A549 (cell line): ENCODE results near the gene GSG1L. TPM values are rescaled to one million over a fixed set of nuclear protein-coding genes. Genes with fewer than 3 reads are reported as not detected.

Experiments used
- ATAC-seq, 2 experiments: fragments of 200-7000 bp in 1 of 2; fragments of >200 bp in 1 of 2; cut with Nextera tagmentation in 1 of 2; cut with Tn5 transposase in 1 of 2; 3 replicates each; pipeline versions ENCODE4 v1.8.0 to v1.9.1; 2018 to 2020; ENCODE audit warnings: mild to moderate bottlenecking in 1 of 2, moderate library complexity in 1 of 2
- CTCF ChIA-PET: fragments of 300-600 bp; sonication (Branson Sonifier 250); formaldehyde crosslinking; extraction: SDS; loops from one replicate; lab custom pipeline; 2021; ENCODE audit warnings: antibody characterized with exemption, inconsistent platforms; lab: Yijun Ruan, JAX
- POLR2A ChIA-PET: fragments of 350-600 bp; formaldehyde crosslinking; extraction: SDS; loops from one replicate; lab custom pipeline; 2021; ENCODE audit warnings: antibody characterized with exemption, inconsistent platforms; lab: Yijun Ruan, JAX
- DNase-seq, 2 experiments: peaks; one replicate each; pipeline versions ENCODE4 v3.0.0 to v3.0.0-alpha.2; 2011 to 2016; ENCODE audit warnings: low read depth in 1 of 2, low spot score in 1 of 2
- FAIRE-seq: peaks from 2 replicates; lab custom pipeline; 2011; peaks lifted over from hg19 to GRCh38; lab: Jason Lieb, UNC
- H3K27ac ChIP-seq, 2 experiments: fragments of >200 bp; sonication (Bioruptor Twin); formaldehyde crosslinking; 3 replicates each; pipeline ENCODE4 v1.5.1; 2016 to 2017
- H3K4me1 ChIP-seq: fragments of >200 bp; sonication (Bioruptor Twin); formaldehyde crosslinking; 3 replicates; pipeline ENCODE4 v1.6.1; 2016
- H3K4me2 ChIP-seq: fragments of >200 bp; sonication (Bioruptor Twin); formaldehyde crosslinking; 3 replicates; pipeline ENCODE4 v1.6.1; 2016
- H3K4me3 ChIP-seq: fragments of >200 bp; sonication (Bioruptor Twin); formaldehyde crosslinking; 3 replicates; pipeline ENCODE4 v1.5.1; 2016
- H3K9me3 ChIP-seq: fragments of >200 bp; sonication (Bioruptor Twin); formaldehyde crosslinking; 3 replicates; pipeline ENCODE4 v1.6.1; 2016
- BCL3 ChIP-seq: fragments of >200 bp; sonication (Bioruptor Twin); formaldehyde crosslinking; IDR thresholded peaks from 3 replicates; pipeline ENCODE4 v1.6.1; 2016
- BHLHE40 ChIP-seq: IDR thresholded peaks from 2 replicates; pipeline ENCODE4 v1.6.1; 2012; ENCODE audit warnings: low read depth, low read length, inconsistent platforms
- EHF ChIP-seq: fragments of 250-450 bp; sonication (Bioruptor Pico); IDR thresholded peaks from 2 replicates; pipeline ENCODE4 v1.5.0; 2020; ENCODE audit warnings: mild to moderate bottlenecking
- ESRRA ChIP-seq: fragments of 150-350 bp; IDR thresholded peaks from 2 replicates; pipeline ENCODE4 v1.6.1; 2014; ENCODE audit warnings: mild to moderate bottlenecking, low read length, borderline replicate concordance
- FOSB ChIP-seq: fragments of 250-450 bp; sonication (Bioruptor Pico); IDR thresholded peaks from 2 replicates; pipeline ENCODE4 v1.5.0; 2020; ENCODE audit warnings: mild to moderate bottlenecking, moderate library complexity
- FOXS1 ChIP-seq: fragments of 250-450 bp; sonication (Bioruptor Pico); IDR thresholded peaks from 2 replicates; pipeline ENCODE4 v1.5.0; 2020; ENCODE audit warnings: mild to moderate bottlenecking, moderate library complexity
- HDAC2 ChIP-seq: fragments of 200-600 bp; sonication (generic); IDR thresholded peaks from 2 replicates; pipeline ENCODE4 v1.6.1; 2016
- HOXA7 ChIP-seq: fragments of 250-450 bp; sonication (Bioruptor Pico); IDR thresholded peaks from 2 replicates; pipeline ENCODE4 v1.5.0; 2020; ENCODE audit warnings: mild to moderate bottlenecking, moderate library complexity
- HOXB5 ChIP-seq: fragments of 250-450 bp; sonication (Bioruptor Pico); IDR thresholded peaks from 2 replicates; pipeline ENCODE4 v1.5.0; 2020; ENCODE audit warnings: mild to moderate bottlenecking, moderate library complexity
- JUN ChIP-seq, 2 experiments: fragments of >200 bp; sonication (Bioruptor Twin); formaldehyde crosslinking; IDR thresholded peaks; 2 replicates in 1 of 2; 3 replicates in 1 of 2; pipeline ENCODE4 v1.6.1; 2016 to 2017
- KDM1A ChIP-seq: fragments of 200-600 bp; sonication (generic); IDR thresholded peaks from 2 replicates; pipeline ENCODE4 v1.6.1; 2016; ENCODE audit warnings: low read depth, mild to moderate bottlenecking
- KDM5A ChIP-seq: fragments of 200-600 bp; sonication (generic); IDR thresholded peaks from 2 replicates; pipeline ENCODE4 v1.6.1; 2016; ENCODE audit warnings: antibody characterized with exemption, mild to moderate bottlenecking
- MAFK ChIP-seq: fragments of 450-650 bp; IDR thresholded peaks from 2 replicates; pipeline ENCODE4 v1.6.1; 2014; ENCODE audit not compliant: partially characterized antibody
- MYC ChIP-seq: IDR thresholded peaks from 2 replicates; pipeline ENCODE4 v1.6.1; 2012; ENCODE audit warnings: mild to moderate bottlenecking, inconsistent platforms, low read length, improper control_type of control experiment, borderline replicate concordance
- NFE2L2 ChIP-seq: fragments of 150-350 bp; conservative IDR thresholded peaks from 2 replicates; pipeline ENCODE4 v1.6.1; 2014; ENCODE audit warnings: low read length
- NR3C1 ChIP-seq: fragments of >200 bp; sonication (Bioruptor Twin); formaldehyde crosslinking; IDR thresholded peaks from 3 replicates; pipeline ENCODE4 v1.6.1; 2017
- POLR2AphosphoS2 ChIP-seq: conservative IDR thresholded peaks from 2 replicates; pipeline ENCODE4 v1.6.1; 2012; ENCODE audit warnings: low read length, improper control_type of control experiment, inconsistent platforms
- RNF2 ChIP-seq: fragments of 200-600 bp; sonication (generic); IDR thresholded peaks from 2 replicates; pipeline ENCODE4 v1.6.1; 2016; ENCODE audit warnings: low read depth, mild to moderate bottlenecking, antibody characterized with exemption, moderate library complexity, borderline replicate concordance
- SREBF2 ChIP-seq: fragments of 450-650 bp; IDR thresholded peaks from 2 replicates; pipeline ENCODE4 v1.6.1; 2014; ENCODE audit warnings: mild to moderate bottlenecking, moderate library complexity
- TP53 ChIP-seq: fragments of 250-450 bp; sonication (Bioruptor Pico); IDR thresholded peaks from 2 replicates; pipeline ENCODE4 v1.5.0; 2021; ENCODE audit warnings: mild to moderate bottlenecking, moderate library complexity
- ZNF302 ChIP-seq: fragments of 250-450 bp; sonication (Bioruptor Pico); IDR thresholded peaks from 2 replicates; pipeline ENCODE4 v1.9.0; 2021; ENCODE audit warnings: inconsistent platforms, mild to moderate bottlenecking, moderate library complexity
- WGBS: methylation state at CpG from one replicate; pipeline ENCODE4 v1.1.6; 2017; ENCODE audit errors: missing lambda C conversion rate; 5-methylcytosine and 5-hydroxymethylcytosine counted together
- polyA plus RNA-seq, 4 experiments: library from polyadenylated mRNA; depleted of rRNA in 3 of 4; stranded (reverse); fragments of >200 nt; fragmentation: RNase III in 1 of 4; extraction: RNeasy Plus Mini Kit Qiagen cat#74134 plus additional on column Dnase treatment in 1 of 4; gene quantifications; 2 replicates in 3 of 4; 3 replicates in 1 of 4; pipeline ENCODE4 v1.2.3, GENCODE V29; 2011 to 2017
- TF ChIP-seq, protein P1 (sequence below): fragments of 150-350 bp; IDR thresholded peaks from 2 replicates; pipeline ENCODE4 v1.6.1; 2014; ENCODE audit warnings: low read depth, mild to moderate bottlenecking, low read length
- TF ChIP-seq, protein P2 (sequence below): fragments of 450-650 bp; IDR thresholded peaks from 2 replicates; pipeline ENCODE4 v1.6.1; 2014; ENCODE audit warnings: antibody characterized with exemption

Gene GSG1L
- polyA plus RNA-seq, 2 of the 4 experiments (the other 2 are of a cell fraction), result not detected

DNA sequence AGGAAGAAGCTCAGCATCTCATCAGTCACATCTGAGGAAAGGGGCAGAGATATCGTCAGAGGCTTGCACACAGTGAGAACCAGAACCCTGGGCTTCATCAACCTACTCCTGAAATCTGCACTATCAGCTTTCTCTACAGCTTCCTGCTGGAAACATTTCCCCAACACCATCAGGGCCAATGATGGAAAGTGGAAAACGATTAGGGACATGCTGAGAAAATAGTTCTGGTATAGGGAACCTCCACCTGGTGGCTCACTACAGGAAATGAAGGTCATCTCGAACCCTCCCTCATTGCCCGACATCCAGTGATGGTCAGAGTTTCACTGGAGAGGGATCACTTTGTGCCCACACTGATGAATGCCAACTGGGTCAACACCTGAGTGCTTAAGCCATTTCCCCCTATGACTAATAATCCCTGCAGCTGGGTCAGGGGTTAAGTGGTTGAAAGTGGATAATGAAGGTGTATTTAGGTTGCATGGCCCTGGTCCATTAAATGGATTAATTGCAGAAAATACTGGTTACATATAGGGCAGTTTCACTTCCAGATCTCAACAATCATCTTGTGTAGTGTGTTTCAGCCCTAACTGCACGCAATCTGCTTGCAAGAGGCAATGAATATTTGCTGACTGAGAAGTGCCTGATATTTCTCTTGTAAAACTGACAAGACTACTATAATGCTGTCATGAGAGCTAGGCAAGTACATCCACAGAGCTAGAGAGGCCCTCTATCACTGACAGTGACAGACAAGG is 43.1 kb upstream of the GSG1L start:
- Histone ChIP-seq H3K27ac (no peak overlapping the region), H3K4me2 (no peak overlapping the region), H3K9me3 (no peaks in the 10 kb centered on the region), H3K4me1 (no peaks in the 10 kb centered on the region), H3K4me3 (no peak overlapping the region)
- FAIRE-seq (no peak), DNase-seq (no peak), ATAC-seq (no peak)
- ChIA-PET POLR2A (interaction anchor here (0.6 kb wide), 1 partner anchor 554 kb away, joined by 5 read pairs; no protein-coding TSS in a partner anchor), CTCF (interaction anchor here (1.1 to 1.4 kb wide), 3 partner anchors 15 to 467 kb away, joined by 4 to 5 read pairs (median 4); no protein-coding TSS in a partner anchor)
- WGBS, result 70% methylated on average over 5 of the region's 5 CpGs
- peak; percentile 26 for TF ChIP-seq MAFK
- TF ChIP-seq HDAC2, result no peak
- TF ChIP-seq ESRRA, result no peak
- no peak for TF ChIP-seq MYC
- TF ChIP-seq HOXA7, result no peak

DNA sequence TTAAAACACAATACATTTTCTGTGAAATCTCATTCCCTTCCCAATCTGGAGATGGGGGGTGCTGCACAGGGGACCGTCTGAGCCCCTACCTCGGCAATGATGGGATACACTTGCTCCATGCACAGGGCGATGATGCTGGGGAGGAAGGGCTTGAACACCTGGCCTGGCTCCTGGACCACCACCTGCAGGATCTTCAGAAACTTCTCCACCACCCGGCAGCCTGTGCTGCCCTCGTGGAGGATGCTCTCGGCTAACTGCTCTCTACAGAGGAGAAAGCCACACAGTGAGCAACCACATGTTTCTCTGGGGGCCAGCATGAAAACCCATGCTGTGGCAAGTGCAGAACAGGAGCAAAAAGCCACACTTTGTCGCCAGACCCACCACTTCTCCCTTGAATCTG is 42.4 kb upstream of the GSG1L start:
- ATAC-seq, result no peak
- CTCF ChIA-PET, result no interaction called here
- Histone ChIP-seq H3K27ac (no peak overlapping the region), H3K9me3 (no peaks in the 10 kb centered on the region), H3K4me3 (no peak overlapping the region), H3K4me2 (no peak overlapping the region), H3K4me1 (no peaks in the 10 kb centered on the region)
- FAIRE-seq, result no peak
- 91% methylated on average over 4 of the region's 7 CpGs for WGBS
- POLR2A ChIA-PET, result no interaction called here
- TF ChIP-seq JUN (IDR thresholded peaks at IDR 0.05) (no peak), HOXB5 (CRISPR knock-in tag) (no peak), TP53 (CRISPR knock-in tag) (no peak), FOSB (CRISPR knock-in tag) (no peak), RNF2 (no peak), EHF (no peak), ESRRA (no peak), NFE2L2 (no peak), BCL3 (no peak), NR3C1 (no peak), BHLHE40 (no peak), FOXS1 (CRISPR knock-in tag) (no peak), ZNF302 (CRISPR knock-in tag) (no peak), KDM1A (no peak), MYC (no peak), KDM5A (no peak), POLR2AphosphoS2 (no peak), SREBF2 (no peak)
- TF ChIP-seq, protein P1, sequence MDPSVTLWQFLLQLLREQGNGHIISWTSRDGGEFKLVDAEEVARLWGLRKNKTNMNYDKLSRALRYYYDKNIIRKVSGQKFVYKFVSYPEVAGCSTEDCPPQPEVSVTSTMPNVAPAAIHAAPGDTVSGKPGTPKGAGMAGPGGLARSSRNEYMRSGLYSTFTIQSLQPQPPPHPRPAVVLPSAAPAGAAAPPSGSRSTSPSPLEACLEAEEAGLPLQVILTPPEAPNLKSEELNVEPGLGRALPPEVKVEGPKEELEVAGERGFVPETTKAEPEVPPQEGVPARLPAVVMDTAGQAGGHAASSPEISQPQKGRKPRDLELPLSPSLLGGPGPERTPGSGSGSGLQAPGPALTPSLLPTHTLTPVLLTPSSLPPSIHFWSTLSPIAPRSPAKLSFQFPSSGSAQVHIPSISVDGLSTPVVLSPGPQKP, result no peak
- TF ChIP-seq, protein P2, sequence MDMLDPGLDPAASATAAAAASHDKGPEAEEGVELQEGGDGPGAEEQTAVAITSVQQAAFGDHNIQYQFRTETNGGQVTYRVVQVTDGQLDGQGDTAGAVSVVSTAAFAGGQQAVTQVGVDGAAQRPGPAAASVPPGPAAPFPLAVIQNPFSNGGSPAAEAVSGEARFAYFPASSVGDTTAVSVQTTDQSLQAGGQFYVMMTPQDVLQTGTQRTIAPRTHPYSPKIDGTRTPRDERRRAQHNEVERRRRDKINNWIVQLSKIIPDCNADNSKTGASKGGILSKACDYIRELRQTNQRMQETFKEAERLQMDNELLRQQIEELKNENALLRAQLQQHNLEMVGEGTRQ, result no peak
- no peak for DNase-seq
